Hepatocyte (in vitro differentiated cells): ENCODE measurements around the gene MS4A12. TPM values are rescaled to one million over a fixed set of nuclear protein-coding genes. Genes with fewer than 3 reads are reported as not detected.

ENCODE experiments used
- DNase-seq: peaks from one replicate; pipeline ENCODE4 v3.0.0-alpha.2; 2016; ENCODE audit warnings: low spot score
- H2AFZ ChIP-seq: fragments of 200-600 bp; sonication (generic); 2 replicates; pipeline ENCODE4 v1.6.0; 2016; ENCODE audit warnings: antibody characterized with exemption, mild to moderate bottlenecking
- H3K27ac ChIP-seq: fragments of 200-600 bp; sonication (generic); 2 replicates; pipeline ENCODE4 v1.5.1; 2016; ENCODE audit warnings: mild to moderate bottlenecking
- H3K27me3 ChIP-seq: fragments of 200-600 bp; sonication (generic); 2 replicates; pipeline ENCODE4 v1.6.1; 2016
- H3K36me3 ChIP-seq: fragments of 200-600 bp; sonication (generic); replicated peaks from 2 replicates; pipeline ENCODE4 v1.5.1; 2016; ENCODE audit warnings: low read depth; ENCODE audit not compliant: insufficient read depth
- H3K4me1 ChIP-seq: fragments of 200-600 bp; sonication (generic); 2 replicates; pipeline ENCODE4 v1.5.1; 2016; ENCODE audit warnings: mild to moderate bottlenecking, moderate library complexity; ENCODE audit not compliant: insufficient read depth
- H3K4me2 ChIP-seq: fragments of 200-600 bp; sonication (generic); 2 replicates; pipeline ENCODE4 v1.6.0; 2016
- H3K4me3 ChIP-seq: fragments of 200-600 bp; sonication (generic); 2 replicates; pipeline ENCODE4 v1.5.1; 2016; ENCODE audit warnings: mild to moderate bottlenecking
- H3K79me2 ChIP-seq: fragments of 200-600 bp; sonication (generic); 2 replicates; pipeline ENCODE4 v1.6.0; 2017; ENCODE audit warnings: mild to moderate bottlenecking
- H3K9me2 ChIP-seq: fragments of 200-600 bp; sonication (generic); replicated peaks from 2 replicates; pipeline ENCODE4 v1.6.0; 2017; ENCODE audit warnings: mild to moderate bottlenecking; ENCODE audit not compliant: insufficient read depth
- H3K9me3 ChIP-seq: fragments of 200-600 bp; sonication (generic); 2 replicates; pipeline ENCODE4 v1.5.1; 2016; ENCODE audit warnings: low read depth, mild to moderate bottlenecking
- H4K20me1 ChIP-seq: fragments of 200-600 bp; sonication (generic); 2 replicates; pipeline ENCODE4 v1.6.0; 2016; ENCODE audit warnings: mild to moderate bottlenecking; ENCODE audit not compliant: insufficient read depth, poor library complexity, severe bottlenecking
- CTCF ChIP-seq: fragments of 200-600 bp; sonication (generic); IDR thresholded peaks from 2 replicates; pipeline ENCODE4 v1.5.1; 2016; ENCODE audit warnings: antibody characterized with exemption, mild to moderate bottlenecking; ENCODE audit not compliant: poor library complexity
- EZH2 ChIP-seq: fragments of 200-600 bp; sonication (generic); IDR thresholded peaks from 2 replicates; pipeline ENCODE4 v1.6.1; 2016; ENCODE audit warnings: antibody characterized with exemption, mild to moderate bottlenecking, borderline replicate concordance
- EZH2phosphoT487 ChIP-seq: fragments of 200-600 bp; sonication (generic); IDR thresholded peaks from one replicate; pipeline ENCODE4 v1.6.1; 2018; ENCODE audit warnings: antibody characterized with exemption, mild to moderate bottlenecking, low read depth, moderate library complexity; ENCODE audit not compliant: unreplicated experiment, severe bottlenecking
- WGBS: methylation state at CpG from one replicate; pipeline ENCODE4 v1.1.6; 2016; ENCODE audit warnings: low lambda C conversion rate; ENCODE audit errors: missing lambda C conversion rate; 5-methylcytosine and 5-hydroxymethylcytosine counted together
- polyA plus RNA-seq: library from polyadenylated mRNA; unstranded; fragments of >200 nt; fragmentation: Nextera tagmentation; extraction: Ambion mirVana; gene quantifications from 2 replicates; pipeline ENCODE4 v1.2.1, GENCODE V29; 2016
- total RNA-seq: library from RNA; depleted of rRNA; stranded (reverse); fragments of >200 nt; gene quantifications from 2 replicates; pipeline ENCODE4 v1.2.3, GENCODE V29; 2014

The MS4A12 gene
- total and polyA plus RNA-seq, 2 experiments from 2014 or later = not detected

DNA sequence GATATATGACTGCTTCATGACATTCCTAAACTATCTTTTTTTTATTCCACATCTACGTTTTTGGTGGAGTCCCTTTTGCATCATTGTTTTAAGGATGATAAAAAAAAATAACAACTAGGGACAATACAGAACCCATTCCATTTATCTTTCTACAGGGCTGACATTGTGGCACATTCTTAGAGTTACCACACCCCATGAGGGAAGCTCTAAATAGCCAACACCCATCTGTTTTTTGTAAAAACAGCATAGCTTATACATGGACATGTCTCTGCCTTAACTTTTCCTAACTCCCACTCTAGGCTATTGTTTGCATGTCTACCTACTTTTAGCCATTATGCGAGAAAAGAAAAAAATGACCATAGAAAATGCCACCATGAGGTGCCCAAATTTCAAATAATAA is 23.7 kb upstream of the MS4A12 start:
- no peaks in the 10 kb centered on the region for H3K4me1 ChIP-seq
- H3K9me2 ChIP-seq = no peaks in the 10 kb centered on the region
- no peaks in the 10 kb centered on the region for H3K27me3 ChIP-seq
- no peaks in the 10 kb centered on the region for H3K9me3 ChIP-seq
- WGBS = 71% methylated on average over 2 of the region's 2 CpGs
- H3K79me2 ChIP-seq = no peaks in the 10 kb centered on the region
- no peaks in the 10 kb centered on the region for H3K36me3 ChIP-seq
- H3K4me2 ChIP-seq = no peak overlapping the region
- H3K27ac ChIP-seq = no peak overlapping the region
- no peak overlapping the region for H2AFZ ChIP-seq
- no peaks in the 10 kb centered on the region for H4K20me1 ChIP-seq
- DNase-seq = no peak
- TF ChIP-seq EZH2 (no peak), CTCF (no peak), EZH2phosphoT487 (no peak)
- no peak overlapping the region for H3K4me3 ChIP-seq

- WGBS = 61% methylated on average over 2 of the region's 2 CpGs
- H3K4me1 ChIP-seq = no peaks in the 10 kb centered on the region
- H4K20me1 ChIP-seq = no peaks in the 10 kb centered on the region
- no peak overlapping the region for H3K4me3 ChIP-seq
- no peak overlapping the region for H2AFZ ChIP-seq
- no peaks in the 10 kb centered on the region for H3K9me3 ChIP-seq
- TF ChIP-seq EZH2 = no peak
- no peak for TF ChIP-seq CTCF
- no peaks in the 10 kb centered on the region for H3K36me3 ChIP-seq
- H3K9me2 ChIP-seq = no peaks in the 10 kb centered on the region
- no peaks in the 10 kb centered on the region for H3K79me2 ChIP-seq
- H3K4me2 ChIP-seq = no peak overlapping the region
- DNase-seq = no peak
- H3K27ac ChIP-seq = no peak overlapping the region
- no peaks in the 10 kb centered on the region for H3K27me3 ChIP-seq
Measured at GRCh38 chr11:60469723-60470122, 22.9 kb upstream of the MS4A12 start.

DNA sequence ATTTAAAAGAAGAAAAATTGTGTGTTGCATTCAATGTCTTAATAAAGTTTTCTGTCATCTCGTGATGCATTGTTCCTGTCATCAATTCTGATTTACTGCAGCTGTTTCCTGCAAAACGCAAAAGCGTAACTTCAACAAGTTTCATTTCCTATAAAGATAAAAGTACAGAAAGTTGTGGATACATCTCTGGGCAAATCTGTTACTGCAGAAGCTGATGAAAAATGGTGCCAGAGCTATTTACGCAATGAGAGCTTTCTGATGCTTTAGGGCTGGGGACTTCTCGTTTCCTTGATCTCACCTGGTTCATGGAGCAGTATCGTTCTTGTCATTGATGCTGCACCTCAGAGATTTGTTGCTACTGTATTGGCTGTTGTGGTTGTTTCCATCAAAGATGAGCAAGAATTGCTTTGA is 15.5 kb upstream of the MS4A12 start:
- H3K9me2 ChIP-seq = no peaks in the 10 kb centered on the region
- no peak overlapping the region for H3K4me3 ChIP-seq
- H3K9me3 ChIP-seq = no peaks in the 10 kb centered on the region
- no peak for TF ChIP-seq EZH2
- no peak for TF ChIP-seq CTCF
- TF ChIP-seq EZH2phosphoT487 = no peak
- H4K20me1 ChIP-seq = no peaks in the 10 kb centered on the region
- H3K27me3 ChIP-seq = no peaks in the 10 kb centered on the region
- DNase-seq = no peak
- H3K4me2 ChIP-seq = no peak overlapping the region
- H3K4me1 ChIP-seq = no peaks in the 10 kb centered on the region
- H3K36me3 ChIP-seq = no peaks in the 10 kb centered on the region
- WGBS = 87% methylated on average over 6 of the region's 6 CpGs
- no peak overlapping the region for H3K27ac ChIP-seq
- no peak overlapping the region for H2AFZ ChIP-seq
- no peaks in the 10 kb centered on the region for H3K79me2 ChIP-seq

GRCh38 chr11:60482361-60482760 is 10.2 kb upstream of the MS4A12 start:
- Histone ChIP-seq H3K9me3 (no peaks in the 10 kb centered on the region), H3K9me2 (no peaks in the 10 kb centered on the region), H3K4me3 (no peak overlapping the region), H4K20me1 (no peaks in the 10 kb centered on the region), H3K27ac (no peak overlapping the region), H3K4me1 (no peaks in the 10 kb centered on the region), H3K36me3 (no peaks in the 10 kb centered on the region), H3K27me3 (no peaks in the 10 kb centered on the region), H2AFZ (no peak overlapping the region), H3K79me2 (no peaks in the 10 kb centered on the region), H3K4me2 (no peak overlapping the region)
- TF ChIP-seq EZH2phosphoT487 (no peak), EZH2 (no peak), CTCF (no peak)
- no peak for DNase-seq
- WGBS = 59% methylated on average over 2 of the region's 2 CpGs
